PFSK-1 (cell line): ENCODE measurements around the gene SKAP1.

Experiments used
- FOXP2 ChIP-seq: optimal IDR thresholded peaks from 2 replicates; pipeline ENCODE3; 2011; ENCODE audit warnings: borderline replicate concordance, control low read depth, inconsistent platforms; ENCODE audit not compliant: insufficient read depth; ENCODE audit errors: extremely low read length, extremely low read depth
- POLR2AphosphoS5 ChIP-seq: IDR thresholded peaks from 2 replicates; pipeline ENCODE4 v1.6.1; 2012; ENCODE audit warnings: low read depth, mild to moderate bottlenecking, control low read depth, low read length, moderate library complexity
- REST ChIP-seq, 2 experiments: IDR thresholded peaks; 2 replicates each; pipeline versions ENCODE4 v1.6.1 to v1.8.0; 2011 to 2012; ENCODE audit warnings: low read depth in 2 of 2, low read length in 2 of 2, control low read depth in 1 of 2, inconsistent platforms in 1 of 2, mild to moderate bottlenecking in 1 of 2, moderate library complexity in 1 of 2; ENCODE audit not compliant: insufficient read depth in 1 of 2
- SIN3A ChIP-seq: IDR thresholded peaks from 2 replicates; pipeline ENCODE4 v1.6.1; 2012; ENCODE audit warnings: mild to moderate bottlenecking, low read length, moderate library complexity, borderline replicate concordance; ENCODE audit not compliant: insufficient read depth
- TAF1 ChIP-seq: IDR thresholded peaks from 2 replicates; pipeline ENCODE4 v1.6.1; 2012; ENCODE audit warnings: low read length, control low read depth, borderline replicate concordance; ENCODE audit not compliant: insufficient read depth

The SKAP1 gene

GRCh38 chr17:48269209-48269608, 160.8 kb downstream of the SKAP1 start:
- TF ChIP-seq SIN3A (no peak), TAF1 (no peak), FOXP2 (no peak), REST (IDR thresholded peaks at IDR 0.05; ENCODE audit: insufficient read depth in 1 of 2, low read depth in 2 of 2, low read length in 2 of 2) (no peak), POLR2AphosphoS5 (no peak)

DNA sequence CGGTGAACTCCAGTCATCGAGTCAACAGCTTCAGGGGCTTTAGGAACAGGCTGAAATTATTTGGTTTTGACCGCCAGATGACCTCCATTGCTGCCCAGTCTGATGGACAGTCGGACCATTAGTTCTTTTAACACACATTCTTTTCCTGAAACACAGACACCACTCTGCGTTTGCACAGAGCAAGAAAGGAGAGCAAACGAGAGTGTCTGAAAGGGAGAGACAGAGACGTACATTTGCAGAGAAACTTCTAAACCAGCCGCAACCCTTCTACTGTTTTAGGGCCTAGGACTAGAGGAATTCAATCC, 166.3 kb downstream of the SKAP1 start:
- TF ChIP-seq POLR2AphosphoS5 (no peak), FOXP2 (no peak), SIN3A (no peak), TAF1 (no peak), REST (IDR thresholded peaks at IDR 0.05; ENCODE audit: insufficient read depth in 1 of 2, low read depth in 2 of 2, low read length in 2 of 2) (no peak)

DNA sequence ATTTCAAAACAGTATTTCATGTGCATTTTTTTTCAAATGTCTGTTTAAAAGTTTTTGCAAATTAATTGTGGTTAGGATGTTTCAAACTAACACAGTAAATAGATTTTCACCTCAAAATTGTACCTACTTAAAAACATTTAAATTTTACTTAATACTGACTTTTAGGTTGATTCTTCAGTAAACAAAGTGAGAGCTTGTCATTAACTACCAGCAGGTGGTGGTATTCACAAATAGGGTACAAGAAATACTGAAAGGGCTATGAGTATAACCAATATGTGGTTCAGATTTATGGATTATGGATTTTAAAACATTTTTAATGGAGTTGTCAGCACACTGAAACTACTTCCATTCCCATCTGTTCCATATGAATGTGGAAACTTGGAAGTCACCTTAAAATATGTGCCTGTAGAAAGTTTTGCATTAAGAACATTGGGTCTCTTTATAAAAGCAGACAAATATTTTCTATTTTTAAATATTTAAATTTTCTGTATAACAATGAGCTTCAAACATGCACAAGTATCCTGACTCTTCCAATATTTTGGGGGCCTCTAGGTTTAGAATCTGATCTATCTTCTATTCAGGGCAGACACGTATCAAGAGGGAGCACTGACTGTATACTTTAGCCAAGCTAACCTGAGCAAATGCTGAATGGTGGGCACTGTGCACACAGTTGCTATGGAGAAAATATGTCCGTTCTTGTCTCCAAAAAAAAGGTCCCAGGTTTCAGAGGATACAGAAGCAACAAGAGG, 166.9 kb downstream of the SKAP1 start:
- no peak for TF ChIP-seq POLR2AphosphoS5
- TF ChIP-seq SIN3A: no peak
- TF ChIP-seq TAF1: no peak
- no peak for TF ChIP-seq FOXP2
- no peak for TF ChIP-seq REST (IDR thresholded peaks at IDR 0.05; ENCODE audit: insufficient read depth in 1 of 2, low read depth in 2 of 2, low read length in 2 of 2)

DNA sequence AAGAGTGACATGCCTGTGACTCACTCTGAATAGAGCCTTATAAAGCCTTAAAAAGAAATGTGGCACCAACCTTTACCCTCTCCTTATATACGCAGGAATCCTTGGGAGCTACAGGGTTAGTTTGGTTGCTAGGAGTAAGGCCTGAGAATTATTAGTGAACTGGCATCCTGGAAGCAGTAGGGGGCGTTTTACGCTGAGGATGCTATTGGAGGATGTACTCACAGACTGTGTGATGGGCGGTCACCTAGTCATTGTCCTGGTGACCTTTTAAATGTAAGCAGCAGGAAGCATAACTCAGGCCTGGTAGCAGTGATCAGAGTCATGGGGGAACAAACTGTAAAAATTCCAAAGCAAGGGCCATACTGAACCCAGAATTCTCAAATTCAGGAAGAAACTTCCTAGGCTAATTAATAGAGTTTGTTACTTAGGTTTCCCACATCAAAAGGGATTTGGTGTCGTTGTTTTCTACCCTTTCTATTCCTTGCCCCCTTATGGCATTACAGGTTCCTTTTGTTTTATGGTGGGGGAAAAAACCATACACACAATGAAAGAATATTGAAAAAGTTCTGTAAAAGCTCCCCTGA, 168.6 kb downstream of the SKAP1 start:
- TF ChIP-seq TAF1: no peak
- no peak for TF ChIP-seq SIN3A
- no peak for TF ChIP-seq FOXP2

GRCh38 chr17:48259694-48260291, 170.2 kb downstream of the SKAP1 start:
- TF ChIP-seq TAF1 (no peak), SIN3A (no peak), POLR2AphosphoS5 (no peak), FOXP2 (no peak), REST (IDR thresholded peaks at IDR 0.05; ENCODE audit: insufficient read depth in 1 of 2, low read depth in 2 of 2, low read length in 2 of 2) (no peak)
